ENCODE results near the gene ACTG1. TPM values are rescaled to one million over a fixed set of nuclear protein-coding genes. Genes with fewer than 3 reads are reported as not detected.
A peak's percentile ranks its signal among the peaks of the same experiment; 100 is the strongest.

Gene ACTG1
- total and polyA plus RNA-seq, 2 of the 13 experiments (the other 11 are each of a cell fraction or from before 2014, with no cell fraction given), result 973 to 1,138 TPM

DNA sequence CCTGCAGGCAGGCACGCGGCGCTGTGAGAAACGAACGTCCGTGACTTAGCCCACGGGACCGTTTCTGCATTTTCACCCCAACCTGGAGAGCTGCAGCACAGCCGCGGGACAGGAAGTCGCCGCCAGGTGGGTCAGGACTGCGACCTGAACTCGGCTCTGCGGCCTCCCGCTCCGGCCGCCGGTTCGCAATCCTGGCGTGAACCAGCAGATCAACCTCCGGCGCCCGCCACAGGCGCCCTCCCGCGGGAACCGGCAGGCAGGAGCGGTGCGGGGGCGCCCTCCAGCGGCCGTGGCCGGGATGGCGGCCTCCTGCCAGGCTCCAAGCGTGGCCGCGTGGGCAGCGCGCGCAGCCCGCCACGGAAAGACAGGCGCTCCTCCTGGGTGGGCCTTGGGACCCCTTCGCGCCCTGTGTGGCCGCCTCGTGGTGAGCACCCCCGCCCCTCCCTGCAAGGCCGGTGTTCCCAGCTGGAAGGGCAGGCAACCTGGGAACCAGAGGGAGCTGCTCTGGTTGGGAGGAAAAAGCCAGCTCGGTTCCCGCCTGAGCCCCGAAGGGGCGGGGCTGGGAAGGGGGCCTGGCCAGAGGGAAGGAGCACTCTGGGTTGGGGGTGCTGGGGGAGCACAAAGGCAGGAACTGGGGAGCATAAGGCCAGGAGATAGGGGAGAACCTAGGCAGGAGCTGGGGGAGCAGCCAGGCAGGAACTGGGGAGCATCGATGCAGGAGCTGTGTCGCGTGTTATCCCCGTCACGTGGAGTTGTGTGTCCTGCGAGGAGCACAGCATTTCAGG lies 28.2 kb downstream of the ACTG1 start (continued):
- TF ChIP-seq, protein P1, sequence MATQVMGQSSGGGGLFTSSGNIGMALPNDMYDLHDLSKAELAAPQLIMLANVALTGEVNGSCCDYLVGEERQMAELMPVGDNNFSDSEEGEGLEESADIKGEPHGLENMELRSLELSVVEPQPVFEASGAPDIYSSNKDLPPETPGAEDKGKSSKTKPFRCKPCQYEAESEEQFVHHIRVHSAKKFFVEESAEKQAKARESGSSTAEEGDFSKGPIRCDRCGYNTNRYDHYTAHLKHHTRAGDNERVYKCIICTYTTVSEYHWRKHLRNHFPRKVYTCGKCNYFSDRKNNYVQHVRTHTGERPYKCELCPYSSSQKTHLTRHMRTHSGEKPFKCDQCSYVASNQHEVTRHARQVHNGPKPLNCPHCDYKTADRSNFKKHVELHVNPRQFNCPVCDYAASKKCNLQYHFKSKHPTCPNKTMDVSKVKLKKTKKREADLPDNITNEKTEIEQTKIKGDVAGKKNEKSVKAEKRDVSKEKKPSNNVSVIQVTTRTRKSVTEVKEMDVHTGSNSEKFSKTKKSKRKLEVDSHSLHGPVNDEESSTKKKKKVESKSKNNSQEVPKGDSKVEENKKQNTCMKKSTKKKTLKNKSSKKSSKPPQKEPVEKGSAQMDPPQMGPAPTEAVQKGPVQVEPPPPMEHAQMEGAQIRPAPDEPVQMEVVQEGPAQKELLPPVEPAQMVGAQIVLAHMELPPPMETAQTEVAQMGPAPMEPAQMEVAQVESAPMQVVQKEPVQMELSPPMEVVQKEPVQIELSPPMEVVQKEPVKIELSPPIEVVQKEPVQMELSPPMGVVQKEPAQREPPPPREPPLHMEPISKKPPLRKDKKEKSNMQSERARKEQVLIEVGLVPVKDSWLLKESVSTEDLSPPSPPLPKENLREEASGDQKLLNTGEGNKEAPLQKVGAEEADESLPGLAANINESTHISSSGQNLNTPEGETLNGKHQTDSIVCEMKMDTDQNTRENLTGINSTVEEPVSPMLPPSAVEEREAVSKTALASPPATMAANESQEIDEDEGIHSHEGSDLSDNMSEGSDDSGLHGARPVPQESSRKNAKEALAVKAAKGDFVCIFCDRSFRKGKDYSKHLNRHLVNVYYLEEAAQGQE (IDR thresholded peaks at IDR 0.05; ENCODE audit: borderline replicate concordance in 1 of 2, low read depth in 1 of 2, low read length in 2 of 2), result no peak
- TF ChIP-seq RAD21 (CRISPR knock-in tag; IDR thresholded peaks at IDR 0.05), result peak; percentile 100
- peak; percentile 91; the same call in 1 of the 2 replicates for TF ChIP-seq DNMT1 (CRISPR knock-in tag; IDR thresholded peaks at IDR 0.05)
- TF ChIP-seq, protein P2, sequence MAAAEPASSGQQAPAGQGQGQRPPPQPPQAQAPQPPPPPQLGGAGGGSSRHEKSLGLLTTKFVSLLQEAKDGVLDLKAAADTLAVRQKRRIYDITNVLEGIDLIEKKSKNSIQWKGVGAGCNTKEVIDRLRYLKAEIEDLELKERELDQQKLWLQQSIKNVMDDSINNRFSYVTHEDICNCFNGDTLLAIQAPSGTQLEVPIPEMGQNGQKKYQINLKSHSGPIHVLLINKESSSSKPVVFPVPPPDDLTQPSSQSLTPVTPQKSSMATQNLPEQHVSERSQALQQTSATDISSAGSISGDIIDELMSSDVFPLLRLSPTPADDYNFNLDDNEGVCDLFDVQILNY (CRISPR knock-in tag; conservative IDR thresholded peaks at IDR 0.05), result peak; percentile 75
- TF ChIP-seq, protein P3, sequence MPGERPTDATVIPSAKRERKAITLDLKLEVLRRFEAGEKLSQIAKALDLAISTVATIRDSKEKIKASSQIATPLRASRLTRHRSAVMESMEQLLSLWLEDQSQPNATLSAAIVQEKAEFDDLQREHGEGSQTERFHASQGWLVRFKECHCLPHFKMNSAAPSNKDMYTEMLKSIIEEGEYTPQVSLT (CRISPR knock-in tag; IDR thresholded peaks at IDR 0.05; ENCODE audit: borderline replicate concordance, low read depth), result no peak
- TF ChIP-seq ARNT2 (CRISPR knock-in tag; IDR thresholded peaks at IDR 0.05; ENCODE audit: low read depth), result peak; percentile 94
- TF ChIP-seq ZNF883 (CRISPR knock-in tag; IDR thresholded peaks at IDR 0.05; ENCODE audit: not compliant biosample characterization), result peak; percentile 96
- TF ChIP-seq, protein P4, sequence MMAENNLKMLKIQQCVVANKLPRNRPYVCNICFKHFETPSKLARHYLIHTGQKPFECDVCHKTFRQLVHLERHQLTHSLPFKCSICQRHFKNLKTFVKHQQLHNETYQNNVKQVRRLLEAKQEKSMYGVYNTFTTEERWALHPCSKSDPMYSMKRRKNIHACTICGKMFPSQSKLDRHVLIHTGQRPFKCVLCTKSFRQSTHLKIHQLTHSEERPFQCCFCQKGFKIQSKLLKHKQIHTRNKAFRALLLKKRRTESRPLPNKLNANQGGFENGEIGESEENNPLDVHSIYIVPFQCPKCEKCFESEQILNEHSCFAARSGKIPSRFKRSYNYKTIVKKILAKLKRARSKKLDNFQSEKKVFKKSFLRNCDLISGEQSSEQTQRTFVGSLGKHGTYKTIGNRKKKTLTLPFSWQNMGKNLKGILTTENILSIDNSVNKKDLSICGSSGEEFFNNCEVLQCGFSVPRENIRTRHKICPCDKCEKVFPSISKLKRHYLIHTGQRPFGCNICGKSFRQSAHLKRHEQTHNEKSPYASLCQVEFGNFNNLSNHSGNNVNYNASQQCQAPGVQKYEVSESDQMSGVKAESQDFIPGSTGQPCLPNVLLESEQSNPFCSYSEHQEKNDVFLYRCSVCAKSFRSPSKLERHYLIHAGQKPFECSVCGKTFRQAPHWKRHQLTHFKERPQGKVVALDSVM (CRISPR knock-in tag; IDR thresholded peaks at IDR 0.05), result peak; percentile 79
- peak; percentile 50; the same call in 1 of the 2 replicates for TF ChIP-seq JUN (CRISPR knock-in tag; IDR thresholded peaks at IDR 0.05)
- TF ChIP-seq AKAP8 (CRISPR knock-in tag; IDR thresholded peaks at IDR 0.05), result peak; percentile 70
- peak; percentile 58; the same call in 1 of the 2 replicates for TF ChIP-seq PPARG (CRISPR knock-in tag; conservative IDR thresholded peaks at IDR 0.05)
- TF ChIP-seq CC2D1A (CRISPR knock-in tag; IDR thresholded peaks at IDR 0.05), result 0 out of 2 replicates have a peak, but pooled peaks have one; percentile 48
- TF ChIP-seq RFXAP (CRISPR knock-in tag; IDR thresholded peaks at IDR 0.05; ENCODE audit: borderline replicate concordance), result peak; percentile 35; the same call in 1 of the 2 replicates
- no peak; the same call in 1 of the 2 replicates for TF ChIP-seq FOSL2 (CRISPR knock-in tag; IDR thresholded peaks at IDR 0.05)
- TF ChIP-seq NR2F6 (IDR thresholded peaks at IDR 0.05), result no peak
- peak; percentile 68; the same call in 1 of the 2 replicates for TF ChIP-seq NR2F6 (CRISPR knock-in tag; IDR thresholded peaks at IDR 0.05)
- TF ChIP-seq ZNF224 (CRISPR knock-in tag; IDR thresholded peaks at IDR 0.05), result peak; percentile 29; the same call in 1 of the 2 replicates
- TF ChIP-seq ZNF792 (CRISPR knock-in tag; IDR thresholded peaks at IDR 0.05), result peak; percentile 85
- TF ChIP-seq ZNF839 (CRISPR knock-in tag; IDR thresholded peaks at IDR 0.05; ENCODE audit: borderline replicate concordance), result no peak
- TF ChIP-seq PRPF4 (IDR thresholded peaks at IDR 0.05; ENCODE audit: low read depth, low read length, poor library complexity, severe bottlenecking), result no peak
- TF ChIP-seq NR2F1 (CRISPR knock-in tag; IDR thresholded peaks at IDR 0.05), result no peak
